ENCODE data around the gene ABHD16B. TPM values are rescaled to one million over a fixed set of nuclear protein-coding genes. Genes with fewer than 3 reads are reported as not detected.

ABHD16B gene
- total and polyA plus RNA-seq, 2 experiments from 2014 or later, result not detected

DNA sequence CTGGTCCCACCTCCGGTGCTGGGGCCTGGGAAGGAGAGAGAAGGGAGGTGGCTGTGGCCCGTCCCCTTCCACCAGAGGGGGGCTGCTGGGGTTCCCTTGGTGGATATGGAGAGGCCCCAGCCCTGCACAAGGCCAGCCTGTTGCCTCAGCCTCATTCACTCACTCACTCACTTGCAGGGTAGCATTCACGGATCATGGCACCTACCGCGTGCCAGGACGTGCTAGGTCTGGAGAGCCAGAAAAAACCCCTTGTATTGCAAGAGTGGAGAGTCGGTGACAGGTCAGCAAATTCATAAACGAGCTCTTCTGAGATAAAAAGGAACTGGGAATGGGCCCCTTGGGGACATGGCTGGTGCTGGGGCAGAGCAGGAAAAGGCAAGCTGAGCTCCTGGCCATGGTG is 23.8 kb upstream of the ABHD16B start (continued):
- TF ChIP-seq, protein P1, sequence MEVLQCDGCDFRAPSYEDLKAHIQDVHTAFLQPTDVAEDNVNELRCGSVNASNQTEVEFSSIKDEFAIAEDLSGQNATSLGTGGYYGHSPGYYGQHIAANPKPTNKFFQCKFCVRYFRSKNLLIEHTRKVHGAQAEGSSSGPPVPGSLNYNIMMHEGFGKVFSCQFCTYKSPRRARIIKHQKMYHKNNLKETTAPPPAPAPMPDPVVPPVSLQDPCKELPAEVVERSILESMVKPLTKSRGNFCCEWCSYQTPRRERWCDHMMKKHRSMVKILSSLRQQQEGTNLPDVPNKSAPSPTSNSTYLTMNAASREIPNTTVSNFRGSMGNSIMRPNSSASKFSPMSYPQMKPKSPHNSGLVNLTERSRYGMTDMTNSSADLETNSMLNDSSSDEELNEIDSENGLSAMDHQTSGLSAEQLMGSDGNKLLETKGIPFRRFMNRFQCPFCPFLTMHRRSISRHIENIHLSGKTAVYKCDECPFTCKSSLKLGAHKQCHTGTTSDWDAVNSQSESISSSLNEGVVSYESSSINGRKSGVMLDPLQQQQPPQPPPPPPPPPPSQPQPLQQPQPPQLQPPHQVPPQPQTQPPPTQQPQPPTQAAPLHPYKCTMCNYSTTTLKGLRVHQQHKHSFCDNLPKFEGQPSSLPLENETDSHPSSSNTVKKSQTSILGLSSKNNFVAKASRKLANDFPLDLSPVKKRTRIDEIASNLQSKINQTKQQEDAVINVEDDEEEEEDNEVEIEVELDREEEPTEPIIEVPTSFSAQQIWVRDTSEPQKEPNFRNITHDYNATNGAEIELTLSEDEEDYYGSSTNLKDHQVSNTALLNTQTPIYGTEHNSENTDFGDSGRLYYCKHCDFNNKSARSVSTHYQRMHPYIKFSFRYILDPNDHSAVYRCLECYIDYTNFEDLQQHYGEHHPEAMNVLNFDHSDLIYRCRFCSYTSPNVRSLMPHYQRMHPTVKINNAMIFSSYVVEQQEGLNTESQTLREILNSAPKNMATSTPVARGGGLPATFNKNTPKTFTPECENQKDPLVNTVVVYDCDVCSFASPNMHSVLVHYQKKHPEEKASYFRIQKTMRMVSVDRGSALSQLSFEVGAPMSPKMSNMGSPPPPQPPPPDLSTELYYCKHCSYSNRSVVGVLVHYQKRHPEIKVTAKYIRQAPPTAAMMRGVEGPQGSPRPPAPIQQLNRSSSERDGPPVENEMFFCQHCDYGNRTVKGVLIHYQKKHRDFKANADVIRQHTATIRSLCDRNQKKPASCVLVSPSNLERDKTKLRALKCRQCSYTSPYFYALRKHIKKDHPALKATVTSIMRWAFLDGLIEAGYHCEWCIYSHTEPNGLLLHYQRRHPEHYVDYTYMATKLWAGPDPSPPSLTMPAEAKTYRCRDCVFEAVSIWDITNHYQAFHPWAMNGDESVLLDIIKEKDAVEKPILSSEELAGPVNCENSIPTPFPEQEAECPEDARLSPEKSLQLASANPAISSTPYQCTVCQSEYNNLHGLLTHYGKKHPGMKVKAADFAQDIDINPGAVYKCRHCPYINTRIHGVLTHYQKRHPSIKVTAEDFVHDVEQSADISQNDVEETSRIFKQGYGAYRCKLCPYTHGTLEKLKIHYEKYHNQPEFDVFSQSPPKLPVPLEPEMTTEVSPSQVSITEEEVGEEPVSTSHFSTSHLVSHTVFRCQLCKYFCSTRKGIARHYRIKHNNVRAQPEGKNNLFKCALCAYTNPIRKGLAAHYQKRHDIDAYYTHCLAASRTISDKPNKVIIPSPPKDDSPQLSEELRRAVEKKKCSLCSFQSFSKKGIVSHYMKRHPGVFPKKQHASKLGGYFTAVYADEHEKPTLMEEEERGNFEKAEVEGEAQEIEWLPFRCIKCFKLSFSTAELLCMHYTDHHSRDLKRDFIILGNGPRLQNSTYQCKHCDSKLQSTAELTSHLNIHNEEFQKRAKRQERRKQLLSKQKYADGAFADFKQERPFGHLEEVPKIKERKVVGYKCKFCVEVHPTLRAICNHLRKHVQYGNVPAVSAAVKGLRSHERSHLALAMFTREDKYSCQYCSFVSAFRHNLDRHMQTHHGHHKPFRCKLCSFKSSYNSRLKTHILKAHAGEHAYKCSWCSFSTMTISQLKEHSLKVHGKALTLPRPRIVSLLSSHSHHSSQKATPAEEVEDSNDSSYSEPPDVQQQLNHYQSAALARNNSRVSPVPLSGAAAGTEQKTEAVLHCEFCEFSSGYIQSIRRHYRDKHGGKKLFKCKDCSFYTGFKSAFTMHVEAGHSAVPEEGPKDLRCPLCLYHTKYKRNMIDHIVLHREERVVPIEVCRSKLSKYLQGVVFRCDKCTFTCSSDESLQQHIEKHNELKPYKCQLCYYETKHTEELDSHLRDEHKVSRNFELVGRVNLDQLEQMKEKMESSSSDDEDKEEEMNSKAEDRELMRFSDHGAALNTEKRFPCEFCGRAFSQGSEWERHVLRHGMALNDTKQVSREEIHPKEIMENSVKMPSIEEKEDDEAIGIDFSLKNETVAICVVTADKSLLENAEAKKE (CRISPR knock-in tag; IDR thresholded peaks at IDR 0.05), result no peak
- no peak for TF ChIP-seq STAT1 (IDR thresholded peaks at IDR 0.05; ENCODE audit: unreplicated experiment)
- no peak for TF ChIP-seq JUNB (IDR thresholded peaks at IDR 0.05; ENCODE audit: unreplicated experiment)
- TF ChIP-seq, protein P2, sequence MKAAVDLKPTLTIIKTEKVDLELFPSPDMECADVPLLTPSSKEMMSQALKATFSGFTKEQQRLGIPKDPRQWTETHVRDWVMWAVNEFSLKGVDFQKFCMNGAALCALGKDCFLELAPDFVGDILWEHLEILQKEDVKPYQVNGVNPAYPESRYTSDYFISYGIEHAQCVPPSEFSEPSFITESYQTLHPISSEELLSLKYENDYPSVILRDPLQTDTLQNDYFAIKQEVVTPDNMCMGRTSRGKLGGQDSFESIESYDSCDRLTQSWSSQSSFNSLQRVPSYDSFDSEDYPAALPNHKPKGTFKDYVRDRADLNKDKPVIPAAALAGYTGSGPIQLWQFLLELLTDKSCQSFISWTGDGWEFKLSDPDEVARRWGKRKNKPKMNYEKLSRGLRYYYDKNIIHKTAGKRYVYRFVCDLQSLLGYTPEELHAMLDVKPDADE (IDR thresholded peaks at IDR 0.05), result no peak
- no peak for TF ChIP-seq ZNF114 (CRISPR knock-in tag; IDR thresholded peaks at IDR 0.05)
- no peak for TF ChIP-seq EZH2phosphoT487 (IDR thresholded peaks at IDR 0.05; ENCODE audit: unreplicated experiment)
- no peak for TF ChIP-seq EZH2 (IDR thresholded peaks at IDR 0.05; ENCODE audit: low read depth, unreplicated experiment)
- TF ChIP-seq NANOG (IDR thresholded peaks at IDR 0.05; ENCODE audit: borderline replicate concordance), result no peak
- TF ChIP-seq POLR2AphosphoS5 (IDR thresholded peaks at IDR 0.05; ENCODE audit: low read depth), result no peak

DNA sequence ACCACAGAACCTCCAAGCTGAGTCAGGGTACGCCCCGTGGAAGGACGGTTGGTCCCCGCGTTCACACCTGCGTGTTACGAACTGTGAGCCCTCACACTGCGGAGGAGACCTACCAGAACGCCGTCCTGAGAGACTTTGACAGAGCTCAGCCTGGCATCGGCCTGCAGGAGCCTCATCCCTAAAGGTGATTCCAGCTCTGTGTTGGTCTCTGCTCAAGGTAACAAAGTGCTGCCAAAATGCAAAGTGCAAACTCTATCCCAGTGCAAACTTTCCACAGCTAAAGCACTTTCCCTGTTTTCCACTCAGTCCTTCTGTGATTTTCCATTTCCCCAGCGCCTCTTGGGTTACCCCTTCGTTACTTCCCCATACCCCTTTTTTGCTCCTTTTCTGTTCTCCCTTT is 21.7 kb upstream of the ABHD16B start:
- DNase-seq (ENCODE audit: low spot score) (no peak), ATAC-seq (no peak)
- H3K27ac ChIP-seq (ENCODE audit: low read depth), result no peak overlapping the region
- H3K79me2 ChIP-seq (replicated peaks; ENCODE audit: insufficient read depth), result no peaks in the 10 kb centered on the region
- Mint-ChIP-seq H3K4me3 (no peak overlapping the region), H3K4me1 (peaks cover 25% of the 10 kb centered on the region), H3K27ac (no peak overlapping the region), H3K36me3 (ENCODE audit: low read depth) (no peaks in the 10 kb centered on the region), H3K9me3 (no peaks in the 10 kb centered on the region), H3K27me3 (ENCODE audit: insufficient read depth, low read depth, poor library complexity) (peaks cover 13% of the 10 kb centered on the region)
- no peak overlapping the region for H3K4me3 ChIP-seq
- H2AFZ ChIP-seq, result no peak overlapping the region
- H3K4me1 ChIP-seq (ENCODE audit: insufficient read depth), result peaks cover 8% of the 10 kb centered on the region; the same call in 1 of the 2 replicates
- no peaks in the 10 kb centered on the region for H3K9me2 ChIP-seq (ENCODE audit: insufficient read depth)
- no peak overlapping the region for H3K4me2 ChIP-seq
- H3K27me3 ChIP-seq (ENCODE audit: insufficient read depth), result no peaks in the 10 kb centered on the region
- H3F3A ChIP-seq (replicated peaks; ENCODE audit: low read depth), result 0 out of 2 replicates have a peak, but pooled peaks cover 5% of the 10 kb centered on the region
- no peaks in the 10 kb centered on the region for H3K36me3 ChIP-seq (ENCODE audit: insufficient read depth)
- H4K20me1 ChIP-seq (replicated peaks; ENCODE audit: insufficient read depth), result no peaks in the 10 kb centered on the region
- no peak for TF ChIP-seq ZNF114 (CRISPR knock-in tag; IDR thresholded peaks at IDR 0.05)
- no peak for TF ChIP-seq JUNB (IDR thresholded peaks at IDR 0.05; ENCODE audit: unreplicated experiment)
- TF ChIP-seq POLR2AphosphoS5 (IDR thresholded peaks at IDR 0.05; ENCODE audit: low read depth), result no peak
- TF ChIP-seq, protein P2 (IDR thresholded peaks at IDR 0.05), result no peak
- no peak for TF ChIP-seq STAT1 (IDR thresholded peaks at IDR 0.05; ENCODE audit: unreplicated experiment)
- no peak for TF ChIP-seq CREB1 (CRISPR knock-in tag; IDR thresholded peaks at IDR 0.05; ENCODE audit: low read depth)
- no peak for TF ChIP-seq NANOG (IDR thresholded peaks at IDR 0.05; ENCODE audit: borderline replicate concordance)
- TF ChIP-seq, protein P3, sequence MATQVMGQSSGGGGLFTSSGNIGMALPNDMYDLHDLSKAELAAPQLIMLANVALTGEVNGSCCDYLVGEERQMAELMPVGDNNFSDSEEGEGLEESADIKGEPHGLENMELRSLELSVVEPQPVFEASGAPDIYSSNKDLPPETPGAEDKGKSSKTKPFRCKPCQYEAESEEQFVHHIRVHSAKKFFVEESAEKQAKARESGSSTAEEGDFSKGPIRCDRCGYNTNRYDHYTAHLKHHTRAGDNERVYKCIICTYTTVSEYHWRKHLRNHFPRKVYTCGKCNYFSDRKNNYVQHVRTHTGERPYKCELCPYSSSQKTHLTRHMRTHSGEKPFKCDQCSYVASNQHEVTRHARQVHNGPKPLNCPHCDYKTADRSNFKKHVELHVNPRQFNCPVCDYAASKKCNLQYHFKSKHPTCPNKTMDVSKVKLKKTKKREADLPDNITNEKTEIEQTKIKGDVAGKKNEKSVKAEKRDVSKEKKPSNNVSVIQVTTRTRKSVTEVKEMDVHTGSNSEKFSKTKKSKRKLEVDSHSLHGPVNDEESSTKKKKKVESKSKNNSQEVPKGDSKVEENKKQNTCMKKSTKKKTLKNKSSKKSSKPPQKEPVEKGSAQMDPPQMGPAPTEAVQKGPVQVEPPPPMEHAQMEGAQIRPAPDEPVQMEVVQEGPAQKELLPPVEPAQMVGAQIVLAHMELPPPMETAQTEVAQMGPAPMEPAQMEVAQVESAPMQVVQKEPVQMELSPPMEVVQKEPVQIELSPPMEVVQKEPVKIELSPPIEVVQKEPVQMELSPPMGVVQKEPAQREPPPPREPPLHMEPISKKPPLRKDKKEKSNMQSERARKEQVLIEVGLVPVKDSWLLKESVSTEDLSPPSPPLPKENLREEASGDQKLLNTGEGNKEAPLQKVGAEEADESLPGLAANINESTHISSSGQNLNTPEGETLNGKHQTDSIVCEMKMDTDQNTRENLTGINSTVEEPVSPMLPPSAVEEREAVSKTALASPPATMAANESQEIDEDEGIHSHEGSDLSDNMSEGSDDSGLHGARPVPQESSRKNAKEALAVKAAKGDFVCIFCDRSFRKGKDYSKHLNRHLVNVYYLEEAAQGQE (IDR thresholded peaks at IDR 0.05; ENCODE audit: unreplicated experiment), result no peak
